GM18868 (cell line): ENCODE results near the gene LRRC59.
A peak's percentile ranks its signal among the peaks of the same experiment; 100 is the strongest.
"Not testable (repeated sequence)": the region's sequence is repeated elsewhere in the genome, so short reads cannot be mapped to it uniquely, and the experiment has no call there.

ENCODE experiments used
- ATAC-seq: cut with Tn5 transposase; IDR thresholded peaks from one replicate; pipeline ENCODE4 v1.9.1; 2021; ENCODE audit warnings: mild to moderate bottlenecking, moderate library complexity; ENCODE audit not compliant: unreplicated experiment

The LRRC59 gene

GRCh38 chr17:50397111-50397918 is at the start of gene LRRC59:
Gene LRRC59, minus strand, starts transcription at chr17:50397523. Its CDS starts 206 bp downstream, at chr17:50397317.
- peak; percentile 98 for ATAC-seq

GRCh38 chr17:50445730-50446325 is 48.5 kb upstream of the LRRC59 start:
- ATAC-seq, result no peak

GRCh38 chr17:50444841-50445715 is 47.8 kb upstream of the LRRC59 start:
- no peak for ATAC-seq

- ATAC-seq, result no peak
These were observed 46.2 kb upstream of the LRRC59 start for GRCh38 chr17:50443505-50443974.

- ATAC-seq, result no peak
These were observed 43.8 kb upstream of the LRRC59 start for GRCh38 chr17:50440838-50441829.

- no peak for ATAC-seq
These were observed 43.0 kb upstream of the LRRC59 start for GRCh38 chr17:50440172-50440837.

- ATAC-seq, result no peak
These were observed 41.7 kb upstream of the LRRC59 start for GRCh38 chr17:50439008-50439407.

- no peak for ATAC-seq
These were observed 40.1 kb upstream of the LRRC59 start for GRCh38 chr17:50437409-50437808.

- no peak for ATAC-seq
These were observed 34.9 kb upstream of the LRRC59 start for GRCh38 chr17:50432125-50432762.

- ATAC-seq, result no peak
These were observed 33.7 kb upstream of the LRRC59 start for GRCh38 chr17:50430821-50431618.

GRCh38 chr17:50429793-50430192 is 32.5 kb upstream of the LRRC59 start:
- no peak for ATAC-seq

GRCh38 chr17:50428831-50429424 is 31.6 kb upstream of the LRRC59 start:
- no peak for ATAC-seq

- ATAC-seq, result not testable (repeated sequence)
These were observed 30.8 kb upstream of the LRRC59 start for GRCh38 chr17:50428126-50428525.

- no peak for ATAC-seq
These were observed 29.8 kb upstream of the LRRC59 start for GRCh38 chr17:50426814-50427787.

- ATAC-seq, result no peak
These were observed 29.1 kb upstream of the LRRC59 start for GRCh38 chr17:50426472-50426782.

- ATAC-seq, result peak; percentile 62
These were observed 28.6 kb upstream of the LRRC59 start, which contains the start of gene ACSF2 for GRCh38 chr17:50425682-50426471. Gene ACSF2, plus strand, starts transcription at chr17:50426218. Its CDS starts 44 bp downstream, at chr17:50426262.
